Nephron progenitor cell (in vitro differentiated cells): Measurements from ENCODE around the gene ATG2B.
A peak's percentile ranks its signal among the peaks of the same experiment; 100 is the strongest.

ENCODE experiments used
- DNase-seq: peaks from one replicate; pipeline ENCODE4 v3.0.0; 2021
- H3K27ac Mint-ChIP-seq: 2 replicates; pipeline ENCODE4 v1.8.0; 2021; ENCODE audit warnings: mild to moderate bottlenecking, moderate library complexity, mixed read lengths
- H3K27me3 Mint-ChIP-seq: 2 replicates; pipeline ENCODE4 v1.8.0; 2021; ENCODE audit warnings: mild to moderate bottlenecking, low read depth, mixed read lengths; ENCODE audit not compliant: poor library complexity
- H3K36me3 Mint-ChIP-seq: 2 replicates; pipeline ENCODE4 v1.8.0; 2021; ENCODE audit warnings: low read depth, mixed read lengths
- H3K4me1 Mint-ChIP-seq: 2 replicates; pipeline ENCODE4 v1.8.0; 2021; ENCODE audit warnings: mixed read lengths
- H3K4me3 Mint-ChIP-seq: 2 replicates; pipeline ENCODE4 v1.8.0; 2021; ENCODE audit warnings: mild to moderate bottlenecking, moderate library complexity, mixed read lengths
- H3K9me3 Mint-ChIP-seq: 2 replicates; pipeline ENCODE4 v1.8.0; 2021; ENCODE audit warnings: mild to moderate bottlenecking, moderate library complexity, mixed read lengths
- TF ChIP-seq, protein P1 (sequence below): fragments of 200-600 bp; sonication (generic); IDR thresholded peaks from 2 replicates; pipeline ENCODE4 v1.5.0; 2021; ENCODE audit warnings: antibody characterized with exemption

Gene ATG2B

DNA sequence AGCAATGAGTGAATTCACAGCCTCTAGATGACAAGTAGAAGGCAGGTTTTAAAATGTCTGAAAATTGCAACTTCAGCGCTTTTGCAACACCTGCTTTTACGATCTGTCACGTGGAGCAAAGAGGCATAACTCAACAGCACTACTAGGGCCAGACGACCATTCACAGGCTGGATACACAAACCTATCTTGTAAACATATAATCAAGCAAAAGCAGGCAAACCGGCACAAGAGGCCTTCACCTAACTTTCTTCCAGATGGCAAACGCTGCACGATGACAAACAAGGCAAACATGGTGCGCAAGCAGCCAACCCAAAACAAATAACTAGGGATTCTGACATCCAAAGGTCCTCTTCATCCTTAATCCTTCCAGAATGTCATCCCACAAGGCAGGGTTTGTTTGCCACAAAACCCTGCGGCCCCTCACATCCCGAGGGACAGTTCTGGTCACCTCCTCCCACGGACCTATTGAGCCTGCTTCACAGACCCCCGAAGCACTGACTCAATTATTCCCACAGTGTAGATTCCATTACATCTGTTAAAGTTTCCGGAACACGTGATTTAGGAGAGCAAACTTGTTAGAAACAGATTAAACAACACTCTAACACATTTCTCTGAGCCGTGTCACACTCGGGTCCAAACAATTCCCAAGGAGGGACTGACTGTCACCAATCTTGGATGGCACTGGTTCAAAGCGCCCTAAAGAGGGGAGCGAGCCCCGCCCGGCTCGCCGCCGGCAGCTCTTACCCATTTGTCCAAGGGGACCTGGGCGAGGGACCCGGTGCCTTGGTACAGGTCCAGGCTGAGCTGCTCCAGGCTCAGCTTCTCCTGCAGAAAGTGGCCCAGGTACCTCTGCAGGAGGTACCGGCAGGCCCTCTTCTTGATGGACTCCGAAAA, 823 bp downstream of the ATG2B start:
- Mint-ChIP-seq H3K36me3 (peaks cover under 1% of the 10 kb centered on the region), H3K4me1 (peaks cover 46% of the 10 kb centered on the region), H3K27ac (peak overlapping the region; percentile 87), H3K9me3 (no peaks in the 10 kb centered on the region), H3K4me3 (peak overlapping the region; percentile 92), H3K27me3 (no peaks in the 10 kb centered on the region)
- TF ChIP-seq, protein P1, sequence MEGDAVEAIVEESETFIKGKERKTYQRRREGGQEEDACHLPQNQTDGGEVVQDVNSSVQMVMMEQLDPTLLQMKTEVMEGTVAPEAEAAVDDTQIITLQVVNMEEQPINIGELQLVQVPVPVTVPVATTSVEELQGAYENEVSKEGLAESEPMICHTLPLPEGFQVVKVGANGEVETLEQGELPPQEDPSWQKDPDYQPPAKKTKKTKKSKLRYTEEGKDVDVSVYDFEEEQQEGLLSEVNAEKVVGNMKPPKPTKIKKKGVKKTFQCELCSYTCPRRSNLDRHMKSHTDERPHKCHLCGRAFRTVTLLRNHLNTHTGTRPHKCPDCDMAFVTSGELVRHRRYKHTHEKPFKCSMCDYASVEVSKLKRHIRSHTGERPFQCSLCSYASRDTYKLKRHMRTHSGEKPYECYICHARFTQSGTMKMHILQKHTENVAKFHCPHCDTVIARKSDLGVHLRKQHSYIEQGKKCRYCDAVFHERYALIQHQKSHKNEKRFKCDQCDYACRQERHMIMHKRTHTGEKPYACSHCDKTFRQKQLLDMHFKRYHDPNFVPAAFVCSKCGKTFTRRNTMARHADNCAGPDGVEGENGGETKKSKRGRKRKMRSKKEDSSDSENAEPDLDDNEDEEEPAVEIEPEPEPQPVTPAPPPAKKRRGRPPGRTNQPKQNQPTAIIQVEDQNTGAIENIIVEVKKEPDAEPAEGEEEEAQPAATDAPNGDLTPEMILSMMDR, result no peak
- peak; percentile 18 for DNase-seq

DNA sequence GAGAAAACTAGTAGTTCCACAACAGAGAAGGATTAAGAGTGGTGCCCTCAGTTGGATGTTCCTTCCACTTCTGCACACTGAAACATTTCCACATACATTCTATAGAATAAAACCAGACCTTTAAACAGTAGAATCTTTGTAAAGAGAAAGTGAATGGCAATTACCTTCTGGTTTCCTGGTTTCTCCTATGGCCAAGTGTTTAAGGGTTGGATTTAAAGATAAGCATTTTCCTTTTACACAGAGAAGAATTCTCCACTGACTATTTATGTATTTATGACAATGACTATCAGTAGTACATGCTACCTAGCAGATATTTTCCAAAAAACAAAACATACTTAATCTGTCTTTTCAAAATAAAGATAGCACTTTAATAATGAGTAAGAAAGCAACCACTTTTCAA, 3.2 kb downstream of the ATG2B start:
- DNase-seq, result no peak
- no peak overlapping the region for H3K27ac Mint-ChIP-seq

DNA sequence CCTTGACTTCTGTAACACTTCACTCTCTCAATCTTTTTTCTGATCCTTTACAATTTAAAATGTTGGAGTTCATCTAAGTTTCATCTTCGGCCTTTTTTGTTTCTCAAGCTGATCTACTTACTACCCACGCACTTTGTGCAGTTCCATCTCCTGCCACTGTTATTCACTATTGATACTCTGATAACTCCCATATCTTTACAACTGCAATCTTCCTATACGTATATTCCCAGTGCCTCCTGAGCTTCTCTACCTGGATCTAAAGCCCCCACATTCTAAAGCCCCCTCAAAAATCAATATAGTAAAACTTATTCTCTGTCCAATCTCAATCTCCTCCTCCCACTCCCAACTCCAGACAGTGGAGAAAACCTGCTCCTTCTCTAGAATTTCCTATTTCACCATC, 5.9 kb downstream of the ATG2B start:
- Mint-ChIP-seq H3K27me3 (no peaks in the 10 kb centered on the region), H3K36me3 (peaks cover 14% of the 10 kb centered on the region), H3K4me1 (peaks cover 26% of the 10 kb centered on the region), H3K9me3 (peaks cover 6% of the 10 kb centered on the region), H3K27ac (no peak overlapping the region), H3K4me3 (no peak overlapping the region)
- no peak for DNase-seq
- TF ChIP-seq, protein P1, result no peak

More for the DNA sequence above, 3.2 kb downstream of the ATG2B start:
- Mint-ChIP-seq H3K4me1 (peaks cover 40% of the 10 kb centered on the region), H3K9me3 (peaks cover under 1% of the 10 kb centered on the region), H3K27me3 (no peaks in the 10 kb centered on the region), H3K36me3 (peaks cover 5% of the 10 kb centered on the region), H3K4me3 (no peak overlapping the region)
- TF ChIP-seq, protein P1, result no peak

DNA sequence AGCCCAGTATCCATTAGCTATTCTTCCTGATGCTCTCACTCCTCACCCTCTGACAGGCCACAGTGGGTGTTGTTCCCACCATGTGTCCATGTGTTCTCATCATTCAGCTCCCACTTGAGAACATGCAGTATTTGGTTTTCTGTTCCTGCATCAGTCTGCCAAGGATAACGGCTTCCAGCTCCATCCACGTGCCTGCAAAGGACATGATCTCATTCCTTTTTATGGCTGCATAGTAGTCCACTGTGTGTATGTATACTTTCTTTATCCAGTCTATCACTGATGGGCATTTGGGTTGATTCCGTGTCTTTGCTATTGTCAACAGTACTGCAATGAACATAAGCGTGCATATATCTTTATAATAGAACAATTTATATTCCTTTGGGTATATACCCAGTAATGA, 8.9 kb downstream of the ATG2B start:
- Mint-ChIP-seq H3K9me3 (peaks cover 6% of the 10 kb centered on the region), H3K4me3 (no peak overlapping the region), H3K36me3 (peaks cover 14% of the 10 kb centered on the region), H3K27ac (no peak overlapping the region), H3K27me3 (no peaks in the 10 kb centered on the region), H3K4me1 (peaks cover 8% of the 10 kb centered on the region)
- TF ChIP-seq, protein P1, result no peak
- no peak for DNase-seq

DNA sequence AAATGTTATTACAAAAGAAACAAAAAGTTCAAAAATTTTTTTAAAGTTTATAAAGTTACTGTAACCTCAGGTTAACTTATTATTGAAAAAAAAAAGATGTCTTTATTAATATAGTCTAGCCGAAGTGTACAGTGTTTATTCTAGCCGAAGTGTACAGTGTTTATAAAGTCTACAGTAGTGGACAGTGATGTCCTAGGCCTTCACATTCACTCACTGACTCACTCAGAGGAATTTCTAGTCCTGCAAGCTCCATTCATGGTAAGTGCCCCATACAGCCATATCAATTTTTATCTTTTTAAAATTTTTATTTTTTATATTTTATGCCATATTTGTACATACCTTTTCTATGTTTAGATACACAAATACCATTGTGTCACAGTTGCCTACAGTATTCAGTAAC, 10.4 kb downstream of the ATG2B start:
- DNase-seq, result no peak
- H3K9me3 Mint-ChIP-seq, result peaks cover 10% of the 10 kb centered on the region
- H3K27ac Mint-ChIP-seq, result no peak overlapping the region
- H3K4me3 Mint-ChIP-seq, result no peak overlapping the region
- H3K27me3 Mint-ChIP-seq, result no peaks in the 10 kb centered on the region
- H3K36me3 Mint-ChIP-seq, result peaks cover 20% of the 10 kb centered on the region
- TF ChIP-seq, protein P1, result no peak
- peaks cover 8% of the 10 kb centered on the region for H3K4me1 Mint-ChIP-seq

DNA sequence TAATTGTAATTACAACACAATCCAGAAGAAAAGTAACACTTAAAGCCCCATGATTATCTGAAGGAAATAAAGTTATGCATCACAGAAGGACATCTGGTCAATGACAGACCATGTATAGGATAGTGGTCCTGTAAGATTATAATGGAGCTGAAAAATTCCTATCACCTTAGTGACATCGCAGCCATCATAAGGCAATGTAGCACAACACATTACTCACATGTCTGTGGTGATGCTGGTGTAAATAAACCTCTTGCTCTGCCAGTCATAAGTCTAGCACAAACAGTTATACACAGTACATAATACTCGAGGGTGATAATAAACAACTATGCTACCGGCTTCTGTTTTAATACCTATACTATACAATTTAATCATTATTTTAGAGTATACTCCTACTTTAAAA, 11.2 kb downstream of the ATG2B start:
- Mint-ChIP-seq H3K36me3 (peaks cover 21% of the 10 kb centered on the region), H3K4me3 (no peak overlapping the region), H3K4me1 (peaks cover 4% of the 10 kb centered on the region), H3K27me3 (no peaks in the 10 kb centered on the region), H3K27ac (no peak overlapping the region), H3K9me3 (peaks cover 11% of the 10 kb centered on the region)
- TF ChIP-seq, protein P1, result no peak
- DNase-seq, result no peak
